NCI-H226 (cell line): ENCODE data around the gene EPHB2.
A peak's percentile ranks its signal among the peaks of the same experiment; 100 is the strongest.
"Not testable (repeated sequence)": the region's sequence is repeated elsewhere in the genome, so short reads cannot be mapped to it uniquely, and the experiment has no call there.

ENCODE experiments used
- DNase-seq: peaks from one replicate; pipeline ENCODE4 v3.0.0-alpha.2; 2015

The EPHB2 gene

DNA sequence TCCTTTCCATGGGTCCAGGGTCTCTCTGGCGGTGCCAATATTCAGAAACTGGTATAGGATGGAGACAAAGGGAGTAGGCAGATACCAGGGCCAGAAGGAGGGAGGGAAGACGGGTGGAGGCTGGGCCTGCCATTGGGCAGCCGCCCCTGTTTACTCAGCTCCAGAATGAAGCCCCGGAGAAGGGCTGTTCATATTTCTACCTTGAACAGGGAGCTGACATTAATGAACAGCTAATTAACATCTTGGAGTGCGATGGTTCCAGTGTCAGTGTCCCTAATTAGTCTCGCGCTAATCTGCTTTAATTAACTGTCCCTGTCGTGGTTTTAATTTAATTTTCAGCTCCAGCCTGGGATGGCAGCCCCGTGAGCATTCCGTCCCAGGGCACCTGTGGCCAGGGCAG lies 113.8 kb downstream of the EPHB2 start:
- no peak for DNase-seq

- DNase-seq, result no peak
Observed at GRCh38 chr1:22824975-22825374, 114.3 kb downstream of the EPHB2 start.

GRCh38 chr1:22825486-22826189 lies 115.0 kb downstream of the EPHB2 start:
- DNase-seq, result no peak

DNA sequence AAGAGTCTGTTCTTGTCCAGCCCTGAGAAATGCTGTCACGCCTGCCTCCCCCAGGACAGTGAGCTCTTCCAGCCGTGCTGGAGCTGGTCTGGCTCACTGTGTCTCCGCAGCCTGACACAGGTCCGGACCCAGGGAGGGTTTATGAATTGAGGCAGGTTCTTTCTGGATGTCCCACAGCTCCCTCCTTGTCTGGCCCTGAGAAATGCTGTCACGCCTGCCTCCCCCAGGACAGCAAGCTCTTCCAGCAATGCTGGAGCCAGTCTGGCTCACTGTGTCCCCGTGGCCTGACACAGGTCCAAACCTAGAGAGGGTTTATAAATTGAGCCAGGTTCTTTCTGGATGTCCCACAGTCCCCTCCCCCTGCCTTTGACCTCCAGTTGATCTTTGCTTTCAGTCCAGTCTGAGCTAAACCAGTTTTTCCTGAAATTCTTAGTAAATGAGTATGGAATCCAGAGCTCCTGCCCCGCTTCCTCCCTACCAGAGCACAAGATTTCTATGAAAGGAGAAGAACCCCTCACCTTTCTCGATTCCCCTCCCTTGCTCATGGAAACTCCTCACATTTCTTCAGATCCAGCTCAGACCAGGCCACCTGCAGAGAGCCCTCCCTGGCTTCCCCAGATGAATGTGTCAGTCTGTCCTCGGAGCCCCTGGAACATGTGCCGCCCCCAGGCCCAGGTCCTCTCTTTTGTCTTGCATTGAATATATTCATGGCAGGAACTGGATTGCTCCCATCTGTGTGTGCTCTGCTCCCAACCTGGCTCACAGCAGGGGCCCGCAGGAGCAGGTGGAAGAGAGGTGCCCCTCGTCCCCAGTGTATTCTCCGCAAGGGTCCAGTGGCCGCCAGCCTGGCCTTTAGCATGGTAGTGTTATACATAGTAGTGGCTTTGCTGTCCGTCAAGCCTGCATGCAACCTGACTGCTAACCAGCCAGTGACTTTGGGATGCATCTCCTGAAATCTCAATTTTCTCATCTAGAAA lies 116.3 kb downstream of the EPHB2 start:
- no peak for DNase-seq

GRCh38 chr1:22827666-22828483 lies 117.2 kb downstream of the EPHB2 start:
- DNase-seq, result no peak

DNA sequence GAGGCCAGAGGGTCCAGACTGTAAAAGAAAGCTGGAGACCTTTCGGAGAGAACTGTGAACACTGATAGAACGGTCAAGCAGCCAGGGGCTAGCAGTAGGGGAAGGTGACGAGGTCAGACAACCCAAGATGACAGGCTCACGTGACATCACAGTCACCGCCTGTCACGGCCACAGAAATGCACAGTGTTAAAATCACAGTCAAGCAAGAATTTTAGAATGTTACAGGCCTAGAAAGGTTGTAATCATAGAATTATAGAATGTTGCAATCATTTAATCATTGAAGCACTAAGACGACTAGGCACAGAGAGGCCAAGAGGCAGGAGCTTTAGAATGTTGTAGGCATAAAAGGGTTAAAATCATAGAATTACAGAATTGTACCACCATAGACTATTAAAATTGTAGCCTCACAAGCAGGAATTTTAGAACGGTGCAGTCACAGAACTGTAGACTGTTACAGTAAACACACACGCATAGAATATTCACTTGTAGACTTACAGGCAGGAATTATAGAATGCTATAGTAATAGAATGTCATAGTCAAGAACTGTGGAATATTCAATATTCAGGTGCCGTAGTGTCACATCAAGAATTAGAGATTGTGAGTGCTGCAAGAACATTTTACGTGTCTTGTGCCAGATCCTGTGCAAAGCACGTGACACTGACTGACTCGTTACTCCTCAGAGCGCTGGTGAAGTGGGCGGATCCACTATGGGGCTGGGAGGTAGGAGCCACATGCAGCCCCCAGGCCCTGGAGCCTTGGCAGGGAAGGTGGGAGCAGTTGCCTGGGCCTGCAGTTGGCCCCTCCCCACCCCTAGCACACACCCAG lies 118.1 kb downstream of the EPHB2 start:
- DNase-seq, result no peak

DNA sequence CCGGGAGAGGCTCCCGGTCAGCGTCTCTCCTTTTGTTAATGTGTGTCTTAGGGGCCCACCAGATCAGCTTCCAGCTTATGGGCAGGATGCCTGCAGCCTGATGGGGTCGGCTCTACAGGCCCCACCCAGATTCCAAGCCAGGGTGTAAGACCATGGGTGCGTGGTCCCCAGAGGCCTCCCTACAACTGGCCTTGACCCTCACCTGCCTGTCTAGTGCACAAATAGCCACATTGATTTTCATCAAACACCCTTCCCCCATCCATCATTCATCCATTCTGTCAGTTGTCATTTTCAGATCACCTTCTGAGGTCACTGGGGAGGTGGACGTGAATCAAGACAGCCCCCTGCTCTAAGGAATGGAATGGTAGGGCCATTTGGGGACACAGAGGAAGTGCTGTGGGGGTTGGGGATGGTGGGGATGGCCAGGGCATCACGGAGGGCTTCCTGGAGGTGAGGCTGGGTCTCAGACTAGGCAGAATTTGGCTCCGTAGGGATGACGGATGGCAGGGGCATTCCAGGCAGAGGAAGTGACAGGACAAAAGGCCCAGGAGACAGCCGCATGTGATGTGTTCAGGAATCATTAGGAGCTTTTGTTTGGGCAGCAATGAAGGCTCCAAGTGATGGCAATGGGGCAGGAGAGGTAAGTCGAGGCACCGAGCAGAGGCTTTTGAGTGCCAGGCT lies 118.8 kb downstream of the EPHB2 start:
- DNase-seq, result no peak

DNA sequence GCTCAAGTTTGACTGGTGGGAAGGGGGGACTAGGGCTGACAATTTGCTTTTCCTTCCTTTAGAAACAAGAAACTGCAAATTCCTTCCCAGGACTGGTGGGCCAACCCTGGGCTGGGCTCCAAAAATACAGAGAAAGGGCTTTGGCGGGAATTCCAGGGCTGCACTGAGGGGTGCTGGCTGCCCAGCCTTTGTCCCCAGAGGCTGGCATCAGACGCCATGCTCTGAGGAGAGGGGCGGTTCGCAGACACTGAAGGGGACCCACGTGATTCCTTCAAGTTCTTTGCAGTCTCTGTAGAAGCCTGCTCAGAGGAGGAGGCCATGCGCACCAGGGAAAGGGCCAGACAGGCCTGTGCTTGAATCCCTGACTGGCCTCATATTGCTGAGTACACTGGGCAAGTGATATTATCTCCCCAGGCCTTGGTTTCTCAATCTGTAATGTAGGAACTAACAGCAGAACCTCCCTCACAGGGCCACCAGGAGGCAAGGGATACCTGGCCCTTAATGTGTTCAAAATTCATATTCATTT lies 119.5 kb downstream of the EPHB2 start:
- no peak for DNase-seq

GRCh38 chr1:22830757-22831340 lies 120.2 kb downstream of the EPHB2 start:
- DNase-seq, result no peak

DNA sequence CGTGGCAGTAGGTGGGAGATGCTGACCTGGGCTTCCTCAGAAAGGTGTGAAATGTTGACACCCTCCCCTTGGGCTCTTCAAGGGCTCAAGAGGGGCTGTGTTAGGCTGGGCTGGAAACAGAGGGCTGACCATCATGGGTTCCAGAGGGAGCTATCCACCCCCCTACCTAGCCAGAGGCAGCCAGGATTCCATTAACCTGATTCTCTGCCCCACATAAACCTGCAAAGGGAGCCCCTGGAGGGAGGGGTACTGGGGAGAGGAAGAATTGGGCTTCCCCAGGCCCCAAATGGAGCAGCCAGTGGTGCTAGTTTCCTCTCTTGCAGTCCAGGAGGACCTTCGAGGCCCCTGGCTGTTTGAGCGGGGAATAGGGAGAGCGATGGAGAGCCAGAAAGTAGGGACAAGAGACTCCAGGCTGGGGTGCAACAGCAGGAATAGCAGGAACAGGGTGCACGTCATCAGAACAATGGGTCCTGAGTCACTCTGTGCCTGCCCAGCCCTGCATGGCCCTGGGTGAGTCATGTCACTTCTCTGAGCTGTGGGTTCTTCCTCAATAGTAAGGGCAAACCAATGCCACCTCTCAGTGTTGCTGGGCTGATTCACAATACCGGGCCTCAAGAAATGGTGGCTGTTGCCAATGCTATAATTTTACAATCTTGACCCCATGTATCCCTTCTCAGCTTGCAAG lies 121.2 kb downstream of the EPHB2 start:
- DNase-seq, result peak; percentile 22

DNA sequence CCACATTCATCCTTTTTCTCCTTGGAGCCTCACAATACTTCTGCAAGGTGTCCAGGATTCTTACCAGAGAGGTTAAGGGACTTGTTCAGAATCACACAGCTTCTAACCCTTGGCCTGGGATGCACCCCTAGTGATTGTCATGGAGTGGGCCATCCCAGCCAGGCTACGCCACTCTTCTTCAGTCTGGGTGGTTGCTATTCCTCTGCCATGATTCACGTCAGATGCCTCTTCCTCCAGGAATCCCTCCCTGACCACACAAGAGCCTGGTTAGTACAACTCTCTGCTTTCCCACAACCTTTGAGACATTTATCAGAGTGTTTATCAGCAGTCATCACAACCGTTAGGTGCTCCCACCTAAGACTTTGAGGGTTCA lies 121.8 kb downstream of the EPHB2 start:
- DNase-seq, result peak; percentile 12

DNA sequence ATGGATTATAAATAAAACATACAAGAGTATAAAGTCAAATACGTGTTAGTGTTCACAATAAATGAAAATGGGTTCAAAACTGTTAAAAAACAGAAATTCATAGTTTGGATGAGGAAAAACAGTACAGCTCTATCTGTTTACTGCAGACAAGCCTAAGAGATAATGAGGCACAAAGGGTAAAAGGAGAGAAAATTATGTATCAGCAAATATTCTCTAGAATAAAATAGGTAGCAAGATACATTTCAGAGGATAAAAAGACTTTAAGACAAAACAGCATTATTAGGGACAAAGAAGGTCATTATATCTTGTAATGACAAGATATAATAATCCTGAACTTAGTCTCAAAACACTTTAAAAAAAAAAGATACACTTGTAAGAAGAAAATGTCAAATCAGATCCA lies 123.1 kb downstream of the EPHB2 start:
- no peak for DNase-seq

- DNase-seq, result not testable (repeated sequence)
Observed at GRCh38 chr1:22834420-22834819, 123.8 kb downstream of the EPHB2 start.

DNA sequence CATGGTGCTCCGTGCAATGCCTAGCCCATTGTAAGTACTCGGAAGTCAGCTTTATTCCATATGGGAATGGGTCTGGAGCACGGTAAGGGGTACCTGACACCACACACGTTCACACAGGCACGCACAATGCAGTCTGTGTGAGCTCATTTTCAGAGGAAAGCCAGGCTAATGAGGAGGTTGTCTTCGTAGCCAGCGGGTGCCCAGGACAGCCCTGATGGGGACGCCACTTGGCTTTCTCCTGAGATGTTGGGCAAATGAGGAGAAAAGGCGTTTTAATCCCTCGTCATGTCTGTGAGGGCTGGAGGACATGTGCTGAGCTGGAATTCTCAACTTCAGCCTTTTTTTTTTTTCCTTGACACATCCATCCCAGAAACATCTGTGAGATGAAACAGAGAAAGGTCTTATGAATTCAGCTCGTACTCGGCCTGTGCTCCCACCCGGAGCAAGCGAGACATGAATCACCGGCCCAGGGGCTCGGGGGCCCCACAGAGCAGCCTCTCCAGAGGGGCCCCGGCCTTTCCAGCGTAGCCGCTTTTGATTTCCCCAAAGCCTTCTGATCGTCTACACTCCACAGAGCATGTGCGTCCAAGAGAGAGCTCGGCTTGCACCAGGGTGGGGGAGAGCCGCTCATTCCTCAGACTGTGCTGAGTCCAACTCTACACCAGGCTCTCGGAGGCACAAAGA lies 125.1 kb downstream of the EPHB2 start:
- DNase-seq, result no peak

GRCh38 chr1:22836850-22837249 lies 126.2 kb downstream of the EPHB2 start:
- no peak for DNase-seq

GRCh38 chr1:22837332-22837731 lies 126.7 kb downstream of the EPHB2 start:
- no peak for DNase-seq

DNA sequence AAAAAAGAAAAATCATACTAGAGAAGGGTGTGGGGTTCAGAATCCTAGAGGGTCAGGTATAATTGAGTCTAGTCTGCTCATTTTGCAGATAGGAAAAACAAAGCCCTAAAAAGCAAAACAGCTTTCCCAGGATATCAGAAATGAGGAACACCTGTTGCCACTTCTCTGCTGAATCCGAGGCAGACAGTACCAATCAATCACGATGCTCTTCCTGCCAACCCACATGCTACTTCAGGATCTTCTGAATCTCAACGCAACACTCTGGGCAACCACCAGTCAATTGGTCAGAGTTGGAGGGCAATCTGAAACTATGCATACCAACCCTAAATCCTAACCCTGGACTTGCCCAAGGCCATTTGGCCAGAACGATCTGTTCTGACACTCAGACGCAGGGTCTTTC lies 128.3 kb downstream of the EPHB2 start:
- no peak for DNase-seq

GRCh38 chr1:22839806-22840205 lies 129.2 kb downstream of the EPHB2 start:
- DNase-seq, result no peak

DNA sequence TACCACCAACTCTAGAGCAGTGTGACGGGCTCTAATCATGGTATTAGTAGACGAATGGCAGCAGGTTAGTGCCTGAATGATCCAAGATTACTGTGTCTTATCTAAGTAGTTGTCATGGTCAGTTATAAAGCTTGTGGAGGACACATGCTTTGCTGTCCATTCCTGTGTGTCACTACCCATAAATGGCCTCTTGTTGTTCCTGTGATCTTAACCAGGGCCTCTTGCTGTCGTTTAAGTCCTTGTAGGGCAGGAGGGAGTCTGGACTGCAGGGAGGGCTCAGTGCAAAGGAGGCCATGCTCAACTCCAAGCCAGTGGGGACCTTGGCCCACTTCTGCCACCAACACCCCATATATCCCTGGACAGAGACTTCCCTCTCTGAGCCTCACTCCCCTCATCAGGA lies 130.5 kb downstream of the EPHB2 start:
- no peak for DNase-seq

- no peak for DNase-seq
Observed at GRCh38 chr1:22841860-22842281, 131.2 kb downstream of the EPHB2 start.
